ENCODE data around the gene VIT. TPM values are rescaled to one million over a fixed set of nuclear protein-coding genes. Genes with fewer than 3 reads are reported as not detected.

The VIT gene
- total and polyA plus RNA-seq, 7 experiments from 2014 or later = not detected

DNA sequence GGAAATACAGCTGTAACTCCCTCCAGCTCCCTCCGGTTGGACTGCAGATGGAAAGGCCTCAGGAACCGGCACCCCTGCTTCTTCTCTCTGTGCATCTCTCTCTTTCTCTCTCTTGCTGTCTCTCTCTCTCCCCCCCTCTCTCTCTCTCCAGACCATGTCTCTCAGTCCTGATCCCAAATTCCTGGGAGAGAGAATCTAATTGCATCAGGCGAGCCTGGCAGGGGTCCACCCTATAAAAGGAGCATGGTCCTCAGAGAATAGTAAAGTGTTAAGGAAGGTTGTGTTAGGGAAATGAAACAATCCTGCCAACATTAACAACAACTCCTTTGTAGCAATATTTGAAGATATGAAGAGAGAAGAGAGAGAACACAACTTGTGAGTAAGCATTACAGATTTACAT, 36.7 kb downstream of the VIT start:
- Histone ChIP-seq H3K9me3 (ENCODE audit: control insufficient read depth in 2 of 3, low read length in 3 of 3) (no peaks in the 10 kb centered on the region), H3K27me3 (ENCODE audit: control insufficient read depth in 2 of 2, insufficient read depth in 2 of 2, low read length in 2 of 2) (no peaks in the 10 kb centered on the region), H3K4me1 (ENCODE audit: control insufficient read depth in 2 of 2, insufficient read depth in 2 of 2, low read length in 2 of 2) (no peaks in the 10 kb centered on the region), H3K27ac (ENCODE audit: low read depth, low read length) (no peak overlapping the region), H3K36me3 (ENCODE audit: control insufficient read depth in 2 of 3, insufficient read depth in 3 of 3, low read length in 3 of 3) (no peaks in the 10 kb centered on the region), H3K4me3 (ENCODE audit: low read length) (no peak overlapping the region)
- intact Hi-C loops (cut with micrococcal nuclease) = no loop called here
- H3K9me3 Mint-ChIP-seq = peaks cover 0 to 11% (median 0%) of the 10 kb centered on the region in 11 donors
- H3K4me1 Mint-ChIP-seq = no peaks in the 10 kb centered on the region
- ChIA-PET CTCF (no interaction called here), POLR2A (no interaction called here)
- DNase-seq = no peak
- H3K27me3 Mint-ChIP-seq = peaks cover 5 to 26% (median 12%) of the 10 kb centered on the region in 5 donors
- ATAC-seq = no peak
- no peak overlapping the region for H3K27ac Mint-ChIP-seq
- no peak overlapping the region for H3K4me3 Mint-ChIP-seq
- H3K36me3 Mint-ChIP-seq = no peaks in the 10 kb centered on the region

DNA sequence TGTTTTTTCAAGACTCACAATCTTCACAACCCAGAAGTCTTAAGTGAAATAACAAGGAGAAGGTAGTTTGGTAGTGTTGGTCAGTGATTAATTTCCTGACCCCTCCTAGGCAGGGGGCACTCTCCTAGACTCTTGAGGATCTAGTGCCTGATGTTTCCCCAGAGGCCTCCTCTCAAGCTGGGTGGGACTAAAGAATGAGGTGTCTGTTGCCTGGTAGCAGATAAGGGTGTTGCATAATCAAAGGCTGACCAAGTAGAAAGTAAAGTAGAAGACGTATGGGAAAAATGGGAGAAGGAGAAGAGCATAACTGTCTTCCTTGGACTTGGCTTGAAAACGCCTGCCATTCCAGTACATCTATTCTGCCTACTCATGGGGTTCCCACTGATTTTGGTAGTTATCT, 37.8 kb downstream of the VIT start:
- no peak overlapping the region for H3K27ac Mint-ChIP-seq
- Histone ChIP-seq H3K9me3 (ENCODE audit: control insufficient read depth in 2 of 3, low read length in 3 of 3) (no peaks in the 10 kb centered on the region), H3K4me1 (ENCODE audit: control insufficient read depth in 2 of 2, insufficient read depth in 2 of 2, low read length in 2 of 2) (no peaks in the 10 kb centered on the region), H3K27me3 (ENCODE audit: control insufficient read depth in 2 of 2, insufficient read depth in 2 of 2, low read length in 2 of 2) (no peaks in the 10 kb centered on the region), H3K4me3 (ENCODE audit: low read length) (no peak overlapping the region), H3K27ac (ENCODE audit: low read depth, low read length) (no peak overlapping the region), H3K36me3 (ENCODE audit: control insufficient read depth in 2 of 3, insufficient read depth in 3 of 3, low read length in 3 of 3) (no peaks in the 10 kb centered on the region)
- H3K4me1 Mint-ChIP-seq = peaks cover 0 to under 1% (median 0%) of the 10 kb centered on the region in 7 donors
- no peak overlapping the region for H3K4me3 Mint-ChIP-seq
- H3K27me3 Mint-ChIP-seq = peaks cover 10 to 26% (median 16%) of the 10 kb centered on the region in 5 donors
- CTCF ChIA-PET = no interaction called here
- peaks cover 0 to 6% (median 0%) of the 10 kb centered on the region in 11 donors for H3K9me3 Mint-ChIP-seq
- ATAC-seq = no peak
- no peaks in the 10 kb centered on the region for H3K36me3 Mint-ChIP-seq
- intact Hi-C loops (cut with micrococcal nuclease) = no loop called here
- POLR2A ChIA-PET = no interaction called here
- no peak for DNase-seq

GRCh38 chr2:36737131-36737750, 40.7 kb downstream of the VIT start:
- Mint-ChIP-seq H3K27ac (no peak overlapping the region), H3K9me3 (no peaks in the 10 kb centered on the region), H3K4me3 (no peak overlapping the region), H3K36me3 (no peaks in the 10 kb centered on the region), H3K27me3 (peaks cover 28 to 44% (median 33%) of the 10 kb centered on the region in 5 donors), H3K4me1 (peaks cover 6 to 15% (median 13%) of the 10 kb centered on the region in 7 donors)
- intact Hi-C loops (cut with micrococcal nuclease) = no loop called here
- Histone ChIP-seq H3K9me3 (ENCODE audit: control insufficient read depth in 2 of 3, low read length in 3 of 3) (no peaks in the 10 kb centered on the region), H3K36me3 (ENCODE audit: control insufficient read depth in 2 of 3, insufficient read depth in 3 of 3, low read length in 3 of 3) (no peaks in the 10 kb centered on the region), H3K4me3 (ENCODE audit: low read length) (no peak overlapping the region), H3K4me1 (ENCODE audit: control insufficient read depth in 2 of 2, insufficient read depth in 2 of 2, low read length in 2 of 2) (no peaks in the 10 kb centered on the region), H3K27me3 (ENCODE audit: control insufficient read depth in 2 of 2, insufficient read depth in 2 of 2, low read length in 2 of 2) (no peaks in the 10 kb centered on the region), H3K27ac (ENCODE audit: low read depth, low read length) (no peak overlapping the region)
- CTCF ChIA-PET = no interaction called here
- no peak for ATAC-seq
- POLR2A ChIA-PET = no interaction called here
- no peak for DNase-seq

- no peak overlapping the region for H3K27ac ChIP-seq (ENCODE audit: low read depth, low read length)
- intact Hi-C loops (cut with micrococcal nuclease) = no loop called here
- ATAC-seq (no peak), DNase-seq (no peak)
- POLR2A ChIA-PET = no interaction called here
- CTCF ChIA-PET = no interaction called here
- no peak overlapping the region for H3K4me3 ChIP-seq (ENCODE audit: low read length)
- H3K4me1 ChIP-seq (ENCODE audit: control insufficient read depth in 2 of 2, insufficient read depth in 2 of 2, low read length in 2 of 2) = no peaks in the 10 kb centered on the region
- H3K36me3 Mint-ChIP-seq = peaks cover 0 to 4% (median 0%) of the 10 kb centered on the region in 5 donors
- no peaks in the 10 kb centered on the region for H3K27me3 ChIP-seq (ENCODE audit: control insufficient read depth in 2 of 2, insufficient read depth in 2 of 2, low read length in 2 of 2)
- no peak overlapping the region for H3K4me3 Mint-ChIP-seq
- peaks cover 37 to 51% (median 41%) of the 10 kb centered on the region in 5 donors for H3K27me3 Mint-ChIP-seq
- H3K36me3 ChIP-seq (ENCODE audit: control insufficient read depth in 2 of 3, insufficient read depth in 3 of 3, low read length in 3 of 3) = no peaks in the 10 kb centered on the region
- no peak overlapping the region for H3K27ac Mint-ChIP-seq
- H3K9me3 ChIP-seq (ENCODE audit: control insufficient read depth in 2 of 3, low read length in 3 of 3) = no peaks in the 10 kb centered on the region
- peaks cover 6 to 15% (median 13%) of the 10 kb centered on the region in 7 donors for H3K4me1 Mint-ChIP-seq
- H3K9me3 Mint-ChIP-seq = peaks cover 0 to 16% (median 8%) of the 10 kb centered on the region in 11 donors
Observed at GRCh38 chr2:36740061-36740460, 43.6 kb downstream of the VIT start.

GRCh38 chr2:36741188-36741837, 44.8 kb downstream of the VIT start:
- Mint-ChIP-seq H3K4me1 (peaks cover 6 to 15% (median 13%) of the 10 kb centered on the region in 7 donors), H3K9me3 (peaks cover 0 to 19% (median 8%) of the 10 kb centered on the region in 11 donors), H3K4me3 (no peak overlapping the region), H3K27ac (no peak overlapping the region), H3K27me3 (peaks cover 39 to 58% (median 51%) of the 10 kb centered on the region in 5 donors), H3K36me3 (peaks cover 0 to 4% (median 0%) of the 10 kb centered on the region in 5 donors)
- no peaks in the 10 kb centered on the region for H3K4me1 ChIP-seq (ENCODE audit: control insufficient read depth in 2 of 2, insufficient read depth in 2 of 2, low read length in 2 of 2)
- H3K27me3 ChIP-seq (ENCODE audit: control insufficient read depth in 2 of 2, insufficient read depth in 2 of 2, low read length in 2 of 2) = no peaks in the 10 kb centered on the region
- ATAC-seq (no peak), DNase-seq (no peak)
- H3K4me3 ChIP-seq (ENCODE audit: low read length) = no peak overlapping the region
- no peaks in the 10 kb centered on the region for H3K36me3 ChIP-seq (ENCODE audit: control insufficient read depth in 2 of 3, insufficient read depth in 3 of 3, low read length in 3 of 3)
- intact Hi-C loops (cut with micrococcal nuclease) = no loop called here
- POLR2A ChIA-PET = no interaction called here
- H3K27ac ChIP-seq (ENCODE audit: low read depth, low read length) = no peak overlapping the region
- no peaks in the 10 kb centered on the region for H3K9me3 ChIP-seq (ENCODE audit: control insufficient read depth in 2 of 3, low read length in 3 of 3)
- CTCF ChIA-PET = no interaction called here

DNA sequence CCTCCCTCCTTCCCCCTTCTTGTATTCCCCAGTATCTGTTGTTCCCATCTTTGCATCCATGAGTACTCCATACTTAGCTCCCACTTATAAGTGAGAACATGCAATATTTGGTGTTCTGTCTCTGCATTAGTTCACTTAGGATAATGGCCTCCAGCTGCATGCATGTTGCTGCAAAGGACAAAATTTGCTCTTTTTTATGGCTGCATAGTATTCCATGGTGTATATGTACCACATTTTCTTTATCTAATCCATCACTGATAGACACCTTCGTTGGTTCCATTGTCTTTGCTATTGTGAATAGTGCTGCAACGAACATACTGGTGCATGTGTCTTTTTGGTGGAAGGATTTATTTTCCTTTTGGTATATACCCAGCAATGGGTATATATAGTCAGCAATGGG, 47.4 kb downstream of the VIT start:
- no peaks in the 10 kb centered on the region for H3K36me3 ChIP-seq (ENCODE audit: control insufficient read depth in 2 of 3, insufficient read depth in 3 of 3, low read length in 3 of 3)
- Mint-ChIP-seq H3K4me1 (peaks cover 6 to 15% (median 13%) of the 10 kb centered on the region in 7 donors), H3K4me3 (no peak overlapping the region), H3K9me3 (peaks cover 0 to 22% (median 8%) of the 10 kb centered on the region in 11 donors), H3K27ac (no peak overlapping the region), H3K36me3 (peaks cover 0 to 4% (median 0%) of the 10 kb centered on the region in 5 donors), H3K27me3 (peaks cover 60 to 79% (median 68%) of the 10 kb centered on the region in 5 donors)
- H3K9me3 ChIP-seq (ENCODE audit: control insufficient read depth in 2 of 3, low read length in 3 of 3) = no peaks in the 10 kb centered on the region
- H3K27ac ChIP-seq (ENCODE audit: low read depth, low read length) = no peak overlapping the region
- ChIA-PET POLR2A (no interaction called here), CTCF (no interaction called here)
- H3K27me3 ChIP-seq (ENCODE audit: control insufficient read depth in 2 of 2, insufficient read depth in 2 of 2, low read length in 2 of 2) = no peaks in the 10 kb centered on the region
- DNase-seq (no peak), ATAC-seq (no peak)
- H3K4me3 ChIP-seq (ENCODE audit: low read length) = no peak overlapping the region
- intact Hi-C loops (cut with micrococcal nuclease) = no loop called here
- no peaks in the 10 kb centered on the region for H3K4me1 ChIP-seq (ENCODE audit: control insufficient read depth in 2 of 2, insufficient read depth in 2 of 2, low read length in 2 of 2)

- Histone ChIP-seq H3K4me1 (ENCODE audit: control insufficient read depth in 2 of 2, insufficient read depth in 2 of 2, low read length in 2 of 2) (no peaks in the 10 kb centered on the region), H3K27ac (ENCODE audit: low read depth, low read length) (no peak overlapping the region), H3K36me3 (ENCODE audit: control insufficient read depth in 2 of 3, insufficient read depth in 3 of 3, low read length in 3 of 3) (no peaks in the 10 kb centered on the region), H3K9me3 (ENCODE audit: control insufficient read depth in 2 of 3, low read length in 3 of 3) (no peaks in the 10 kb centered on the region), H3K4me3 (ENCODE audit: low read length) (no peak overlapping the region), H3K27me3 (ENCODE audit: control insufficient read depth in 2 of 2, insufficient read depth in 2 of 2, low read length in 2 of 2) (peaks cover 0 to under 1% of the 10 kb centered on the region in 2 donors)
- peaks cover 0 to 22% (median 8%) of the 10 kb centered on the region in 11 donors for H3K9me3 Mint-ChIP-seq
- ChIA-PET POLR2A (no interaction called here), CTCF (no interaction called here)
- DNase-seq (no peak), ATAC-seq (no peak)
- H3K4me3 Mint-ChIP-seq = no peak overlapping the region
- peaks cover 0 to 4% (median 0%) of the 10 kb centered on the region in 5 donors for H3K36me3 Mint-ChIP-seq
- H3K27ac Mint-ChIP-seq = no peak overlapping the region
- intact Hi-C loops (cut with micrococcal nuclease) = no loop called here
- no peaks in the 10 kb centered on the region for H3K4me1 Mint-ChIP-seq
- peaks cover 33 to 83% (median 63%) of the 10 kb centered on the region in 5 donors for H3K27me3 Mint-ChIP-seq
Observed at GRCh38 chr2:36748166-36748565, 51.7 kb downstream of the VIT start.
